ENCODE data around the gene CAAP1.
"Not testable (repeated sequence)": the region's sequence is repeated elsewhere in the genome, so short reads cannot be mapped to it uniquely, and the experiment has no call there.

The CAAP1 gene

DNA sequence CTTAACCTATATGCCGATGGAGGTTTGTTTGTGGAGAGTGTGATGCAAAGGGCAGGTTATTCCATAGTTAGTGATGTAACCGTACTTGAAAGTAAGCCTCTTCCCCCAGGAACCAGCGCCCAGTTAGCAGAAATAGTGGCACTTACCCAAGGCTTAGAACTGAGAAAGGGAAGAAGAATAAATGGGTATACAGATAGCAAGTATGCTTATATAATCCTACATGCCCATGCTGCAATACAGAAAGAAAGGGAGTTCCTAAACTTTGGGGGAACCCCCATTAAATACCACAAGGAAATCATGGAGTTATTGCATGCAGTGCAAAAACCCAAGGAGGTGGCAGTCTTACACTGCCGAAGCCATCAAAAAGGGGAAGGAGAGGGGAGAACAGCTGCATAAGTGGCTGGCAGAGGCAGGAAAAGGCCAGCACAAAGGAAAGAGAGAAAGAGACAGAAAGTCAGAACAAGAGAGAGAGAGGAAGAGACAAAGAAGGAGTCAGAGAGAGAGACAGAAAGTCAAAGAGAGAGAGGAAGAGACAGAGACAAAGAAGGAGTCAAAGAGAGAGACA lies 64.1 kb downstream of the CAAP1 start:
- not testable (repeated sequence) for DNase-seq

DNA sequence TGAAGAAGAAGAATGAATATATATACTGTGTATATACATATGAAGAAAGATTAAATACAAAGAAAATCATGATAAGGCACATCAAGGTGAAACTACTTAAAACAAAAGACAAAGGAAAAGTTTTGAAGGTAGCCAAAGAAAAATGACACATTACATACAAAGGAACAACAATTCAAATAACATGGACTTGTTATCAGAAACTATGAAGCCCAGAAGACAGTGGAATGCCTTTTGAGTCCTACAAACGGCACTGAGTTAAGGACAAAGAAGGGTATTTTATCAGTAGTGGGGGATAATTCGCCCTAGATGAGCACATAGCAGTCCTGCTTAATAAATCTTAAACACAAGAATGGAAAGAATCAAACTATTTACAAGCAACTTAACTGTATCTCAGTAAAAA lies 77.8 kb downstream of the CAAP1 start:
- DNase-seq, result no peak

DNA sequence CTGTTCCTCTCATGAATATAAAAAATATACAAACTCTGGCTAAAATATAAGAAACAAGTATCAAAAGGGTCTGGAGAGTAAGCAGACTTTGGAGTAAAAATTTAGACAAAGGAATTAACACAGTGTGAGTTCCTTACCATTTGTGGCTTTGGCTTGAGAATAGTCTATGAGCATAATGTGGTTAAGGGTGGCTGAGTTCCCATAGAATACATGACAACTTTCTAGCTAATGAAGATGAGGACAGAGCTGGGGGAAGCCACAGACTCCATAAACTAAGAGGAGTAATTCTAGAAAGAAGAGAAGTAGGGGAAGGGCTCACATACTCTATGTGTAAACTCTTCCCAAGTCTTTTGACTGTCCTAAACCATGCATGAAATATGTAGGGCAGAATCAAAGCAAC lies 79.4 kb downstream of the CAAP1 start:
- DNase-seq, result no peak

DNA sequence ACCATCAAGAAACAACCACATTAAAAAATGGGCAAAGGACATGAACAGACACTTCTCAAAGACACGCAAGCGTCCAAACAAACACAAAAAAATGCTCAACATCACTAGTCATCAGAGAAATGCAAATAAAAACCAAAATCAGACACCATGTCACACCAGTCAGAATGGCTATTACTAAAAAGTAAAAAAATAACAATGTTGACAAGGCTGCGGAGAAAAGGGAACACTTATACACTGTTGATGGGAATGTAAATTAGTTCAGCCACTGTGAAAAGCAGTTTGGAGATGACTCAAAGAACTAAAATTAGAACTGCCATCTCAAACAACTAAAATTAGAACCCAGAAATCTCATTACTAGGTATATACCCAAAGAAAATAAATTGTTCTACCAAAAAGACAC lies 80.4 kb downstream of the CAAP1 start:
- DNase-seq, result no peak

DNA sequence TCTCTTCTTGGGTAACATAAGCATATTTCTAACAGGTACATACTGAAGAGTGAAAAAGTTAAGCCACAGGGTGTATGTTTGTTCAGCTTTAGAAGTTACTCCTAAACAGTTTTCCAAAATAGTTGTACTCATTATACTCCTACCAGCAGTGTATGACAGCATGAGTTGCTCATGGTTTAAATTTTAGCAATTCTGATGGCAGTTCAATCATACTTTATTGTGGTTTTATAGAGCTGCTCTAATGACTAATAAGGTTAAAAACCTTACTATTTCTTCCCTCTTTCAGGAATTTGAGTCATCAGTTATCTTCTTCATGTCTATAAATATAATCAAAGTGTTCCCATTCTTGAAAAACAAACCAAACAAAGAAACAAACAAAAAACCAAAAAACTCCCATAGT lies 81.5 kb downstream of the CAAP1 start:
- DNase-seq, result no peak

DNA sequence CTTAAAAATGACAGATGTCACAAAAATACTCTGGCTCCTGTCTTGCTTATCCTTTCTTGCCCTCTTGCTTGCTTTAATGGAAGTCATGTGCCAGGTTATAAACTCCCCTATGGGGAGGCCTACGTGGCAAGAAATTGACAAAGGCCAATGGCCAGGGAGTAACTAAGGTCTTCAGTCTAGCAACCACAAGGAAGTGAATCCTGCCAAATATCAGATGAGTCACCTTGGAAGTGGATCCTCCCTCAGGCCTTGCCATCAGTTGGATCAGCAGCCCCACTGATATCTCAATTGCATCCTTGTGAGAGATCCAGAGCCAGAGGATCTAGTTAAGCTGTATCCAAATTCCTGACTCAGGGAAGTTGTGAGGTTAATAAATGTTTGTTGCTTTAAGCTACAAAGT lies 82.8 kb downstream of the CAAP1 start:
- no peak for DNase-seq

DNA sequence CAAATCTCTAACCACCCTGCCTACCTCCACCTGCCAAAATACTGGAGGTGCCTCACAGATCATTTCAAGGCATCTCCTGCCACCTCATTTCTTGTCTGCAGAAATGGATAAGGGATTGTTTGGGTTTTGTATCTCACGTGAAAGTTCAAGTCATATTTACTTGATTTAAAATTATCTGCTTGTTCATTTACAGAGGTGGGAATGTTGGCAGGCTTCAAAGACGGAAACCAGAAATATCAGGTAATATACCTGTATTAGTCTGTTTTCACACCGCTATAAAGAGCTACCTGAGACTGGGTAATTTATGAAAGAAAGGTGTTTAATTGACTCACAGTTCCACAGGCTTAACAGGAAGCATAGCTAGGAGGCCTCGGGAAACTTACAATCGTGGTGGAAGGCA lies 85.4 kb downstream of the CAAP1 start:
- no peak for DNase-seq

DNA sequence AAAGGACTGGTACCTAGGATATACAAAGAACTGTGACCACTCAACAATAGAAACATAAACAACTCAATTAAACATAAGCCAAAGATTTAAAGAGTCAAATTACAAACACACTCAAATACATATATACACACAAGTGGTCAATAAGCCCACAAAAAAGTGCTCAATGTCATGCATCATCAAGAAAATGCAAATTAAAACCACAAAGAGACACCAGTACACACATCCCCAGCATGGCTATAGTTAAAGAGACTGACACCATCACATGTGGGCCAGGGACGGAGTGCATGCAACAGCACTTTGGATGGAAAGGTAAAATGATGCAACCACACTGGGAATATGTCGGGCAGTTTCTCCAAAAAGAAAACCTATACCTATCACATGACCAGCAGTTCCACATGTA lies 89.7 kb downstream of the CAAP1 start:
- DNase-seq, result no peak

DNA sequence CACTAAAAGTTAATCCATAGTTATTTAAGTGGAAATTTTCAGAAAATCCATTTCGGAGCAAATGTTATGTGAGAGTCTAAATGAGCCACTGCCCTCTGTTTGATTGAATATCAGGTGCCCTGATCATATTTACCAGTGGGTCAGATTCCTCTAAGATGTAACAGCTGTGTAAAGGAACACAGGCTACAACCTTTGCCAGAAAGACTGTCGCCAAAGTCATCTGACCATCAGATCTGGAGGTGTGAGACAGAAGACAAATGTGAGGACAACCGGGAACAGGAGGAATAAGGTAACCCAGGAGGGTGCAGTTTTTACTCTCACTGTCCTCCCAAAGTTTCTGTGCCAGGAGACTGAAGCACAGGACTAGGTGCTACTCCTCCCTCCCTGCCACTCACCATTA lies 90.8 kb downstream of the CAAP1 start:
- no peak for DNase-seq

DNA sequence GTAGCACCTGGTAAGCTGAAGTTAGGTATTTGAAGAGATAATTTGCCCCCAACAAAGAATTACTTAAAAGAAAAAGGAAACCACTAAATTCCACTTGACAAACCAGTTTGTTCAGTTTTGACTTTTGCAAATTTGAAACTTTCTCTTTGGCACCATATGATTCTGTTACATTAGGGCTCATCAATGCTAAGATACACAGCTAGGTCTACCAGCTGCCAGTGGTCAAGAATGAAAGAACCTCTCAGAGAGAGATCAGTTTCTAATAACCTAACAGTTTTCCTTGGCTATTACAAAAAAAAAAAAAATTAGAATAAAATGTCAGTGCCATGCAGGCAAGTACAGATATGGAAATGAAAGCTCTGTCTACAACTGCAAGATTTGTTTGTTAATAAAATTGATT lies 92.3 kb downstream of the CAAP1 start:
- no peak for DNase-seq

DNA sequence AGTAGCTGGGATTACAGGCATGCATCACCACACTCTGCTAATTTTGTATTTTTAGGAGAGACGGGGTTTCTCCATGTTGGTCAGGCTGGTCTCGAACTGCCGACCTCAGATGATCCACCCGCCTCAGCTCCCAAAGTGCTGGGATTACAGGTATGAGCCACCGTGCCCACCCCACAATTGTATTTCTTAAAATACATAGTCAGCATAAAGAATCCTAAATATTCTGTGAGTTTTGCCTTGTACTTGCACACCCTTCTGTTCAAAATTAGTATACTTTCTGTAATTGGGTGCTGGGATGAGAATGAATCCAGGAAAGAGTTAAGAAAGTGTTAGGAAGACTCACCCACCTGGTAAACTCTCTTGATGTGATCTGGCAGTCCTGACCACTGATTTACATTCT lies 101.3 kb downstream of the CAAP1 start:
- DNase-seq, result no peak

All from left hindlimb (tissue), 1 donor.